CD4-positive, alpha-beta T cell treated with Interleukin-4 for 1 hour (primary cell): ENCODE data around the gene BTBD6.

ENCODE experiments used
- DNase-seq, 2 donors: peaks; one replicate each; pipeline ENCODE4 v3.0.0-alpha.2; 2020 to 2022

The BTBD6 gene

GRCh38 chr14:105211758-105212089 lies 36.6 kb upstream of the BTBD6 start:
- no peak for DNase-seq

DNA sequence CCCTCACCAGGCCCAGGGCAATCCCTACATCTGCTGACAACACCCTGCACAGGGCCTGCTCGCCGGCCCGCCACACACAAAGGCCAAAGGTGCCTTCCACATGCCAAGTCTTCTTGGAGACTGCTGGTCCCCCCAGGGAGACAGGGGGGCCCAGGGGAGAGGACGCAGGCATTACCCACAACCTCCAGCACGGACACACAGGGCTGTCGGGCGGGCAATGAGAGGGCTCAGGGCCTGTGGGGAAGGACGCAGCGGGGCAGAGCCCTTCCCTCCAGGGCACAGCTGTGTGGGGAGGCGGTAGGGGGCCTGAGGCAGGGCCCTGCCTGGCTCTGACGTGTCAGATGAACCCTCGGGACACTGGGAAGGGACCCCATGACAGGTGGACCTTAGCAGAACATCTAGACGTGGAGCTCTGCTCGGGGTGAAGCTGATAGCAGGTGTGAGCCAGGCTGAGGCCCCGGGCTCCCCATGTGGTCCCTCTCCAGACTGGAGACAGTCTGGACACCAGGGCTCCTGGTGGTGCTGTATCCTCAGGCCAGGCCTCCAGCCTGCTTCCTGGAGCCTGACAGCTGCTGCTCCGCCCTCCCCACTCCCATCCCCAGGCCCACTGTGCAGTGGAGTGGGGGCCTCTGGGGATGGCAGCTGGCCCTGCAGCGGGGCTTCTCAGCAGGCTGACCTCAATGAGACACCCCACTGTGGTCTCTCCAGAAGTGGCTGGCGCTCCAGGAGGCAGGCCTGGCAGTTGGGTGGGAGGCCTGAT lies 35.6 kb upstream of the BTBD6 start:
- DNase-seq = no peak

- no peak for DNase-seq
These were observed 35.0 kb upstream of the BTBD6 start for GRCh38 chr14:105213361-105213760.

DNA sequence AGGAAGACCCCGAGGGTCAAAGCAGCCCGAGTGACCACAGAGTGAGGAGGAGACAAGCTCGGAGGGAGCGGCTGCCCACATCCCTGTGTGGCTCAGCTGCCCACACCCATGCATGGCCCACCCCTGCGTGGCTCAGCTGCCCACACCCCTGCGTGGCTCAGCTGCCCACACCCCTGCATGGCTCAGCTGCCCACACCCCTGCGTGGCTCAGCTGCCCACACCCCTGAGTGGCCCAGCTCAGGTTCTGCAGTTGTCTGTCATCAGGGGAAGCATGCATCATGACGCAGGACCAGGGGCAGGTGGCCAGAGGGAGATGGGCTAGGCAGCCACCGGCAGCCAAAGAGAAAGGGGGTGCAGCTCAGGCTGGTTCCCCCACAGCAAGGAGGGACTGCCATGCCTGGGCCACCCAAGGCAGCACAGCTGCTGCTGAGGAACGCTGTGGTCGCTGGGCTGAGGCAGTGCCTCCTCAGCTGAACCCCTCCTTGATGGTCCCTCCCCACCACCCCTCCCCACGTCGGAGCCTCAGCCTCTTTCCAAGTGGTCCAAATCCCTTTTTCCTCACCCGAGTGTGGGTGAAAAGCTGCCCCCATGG lies 33.9 kb upstream of the BTBD6 start:
- DNase-seq = no peak

GRCh38 chr14:105215602-105216001 lies 32.7 kb upstream of the BTBD6 start:
- no peak for DNase-seq

DNA sequence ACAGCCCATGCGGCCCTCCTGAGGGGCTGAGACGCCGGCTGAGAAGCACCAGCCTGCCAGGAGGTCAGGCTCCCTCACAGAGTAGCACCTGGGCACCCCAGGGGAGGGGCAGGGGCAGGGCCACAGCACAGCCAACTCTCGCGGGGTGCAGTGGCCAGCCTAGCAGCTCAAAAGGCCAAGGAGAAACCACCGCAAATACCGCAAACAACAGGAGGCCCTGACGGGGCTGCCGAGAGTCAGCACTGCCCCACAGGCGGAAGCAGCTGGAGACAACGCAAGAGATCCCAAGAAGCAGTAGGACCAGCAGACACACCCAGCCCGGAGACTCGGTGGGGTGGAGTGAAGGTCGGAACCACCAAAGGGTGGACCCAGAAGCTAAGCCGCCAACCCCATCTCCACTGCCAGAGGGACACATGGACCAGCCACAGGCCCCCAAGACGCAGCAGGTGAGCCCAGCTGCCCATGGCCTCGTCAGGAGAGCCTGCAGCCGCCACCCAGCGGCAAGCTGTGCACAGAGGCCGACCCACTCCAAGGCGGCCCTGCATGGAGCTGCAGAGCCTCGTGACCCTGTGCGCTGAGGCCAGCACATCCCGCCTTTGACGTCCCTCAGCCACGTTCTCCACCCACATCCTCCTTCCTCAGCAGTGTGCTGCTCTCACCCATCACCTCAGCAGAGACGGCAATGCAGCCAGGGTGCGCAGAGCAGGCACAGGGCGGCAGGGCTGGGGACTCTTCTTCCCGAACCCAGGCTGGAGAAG lies 31.7 kb upstream of the BTBD6 start:
- DNase-seq = no peak

- DNase-seq = no peak
These were observed 30.6 kb upstream of the BTBD6 start for GRCh38 chr14:105217774-105218173.

DNA sequence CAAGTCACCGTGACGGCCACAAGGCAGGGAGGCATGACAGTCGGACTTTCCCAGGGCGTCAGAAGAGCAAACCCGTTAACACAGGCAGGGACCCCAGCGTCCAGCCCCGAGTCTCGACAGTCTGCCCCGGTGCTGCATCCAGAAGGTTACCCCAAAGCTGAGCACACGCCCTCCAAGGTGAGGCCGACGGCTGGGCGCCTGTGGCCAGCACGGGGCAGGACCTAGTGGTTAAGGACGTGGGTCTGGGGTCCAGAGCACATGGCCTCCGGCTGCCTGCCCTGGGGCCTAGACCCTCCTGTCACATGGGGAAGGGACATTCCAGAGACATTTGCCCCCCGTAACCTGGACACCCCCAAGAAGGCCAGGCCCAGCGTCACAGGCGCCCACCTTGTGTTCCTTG lies 29.7 kb upstream of the BTBD6 start:
- DNase-seq = no peak

GRCh38 chr14:105219043-105219612 lies 29.2 kb upstream of the BTBD6 start:
- no peak for DNase-seq

DNA sequence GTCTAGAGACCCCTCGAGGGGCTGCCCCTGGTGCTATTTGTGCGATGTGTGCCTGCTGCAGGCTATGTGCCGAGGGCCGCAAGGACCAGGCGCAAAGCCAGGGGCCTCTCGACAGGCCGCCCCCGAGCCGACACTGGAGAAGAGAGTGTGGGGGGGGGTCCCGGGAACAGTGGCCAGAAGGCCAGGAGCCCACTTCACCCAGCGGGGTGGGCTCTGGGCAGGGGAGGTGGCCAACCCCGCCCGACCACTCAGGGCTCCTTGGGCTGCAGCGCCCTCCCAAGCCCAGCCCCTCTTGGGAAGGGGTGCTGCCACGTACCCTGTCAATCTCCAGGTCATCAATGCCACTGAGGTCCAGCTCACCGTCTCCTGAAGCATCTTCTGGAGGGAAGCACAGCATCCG lies 28.6 kb upstream of the BTBD6 start:
- DNase-seq = no peak

GRCh38 chr14:105220699-105221597 lies 27.4 kb upstream of the BTBD6 start:
- no peak for DNase-seq

- DNase-seq = no peak
These were observed 26.6 kb upstream of the BTBD6 start for GRCh38 chr14:105221598-105222178.

GRCh38 chr14:105223260-105223659 lies 25.1 kb upstream of the BTBD6 start:
- no peak for DNase-seq

DNA sequence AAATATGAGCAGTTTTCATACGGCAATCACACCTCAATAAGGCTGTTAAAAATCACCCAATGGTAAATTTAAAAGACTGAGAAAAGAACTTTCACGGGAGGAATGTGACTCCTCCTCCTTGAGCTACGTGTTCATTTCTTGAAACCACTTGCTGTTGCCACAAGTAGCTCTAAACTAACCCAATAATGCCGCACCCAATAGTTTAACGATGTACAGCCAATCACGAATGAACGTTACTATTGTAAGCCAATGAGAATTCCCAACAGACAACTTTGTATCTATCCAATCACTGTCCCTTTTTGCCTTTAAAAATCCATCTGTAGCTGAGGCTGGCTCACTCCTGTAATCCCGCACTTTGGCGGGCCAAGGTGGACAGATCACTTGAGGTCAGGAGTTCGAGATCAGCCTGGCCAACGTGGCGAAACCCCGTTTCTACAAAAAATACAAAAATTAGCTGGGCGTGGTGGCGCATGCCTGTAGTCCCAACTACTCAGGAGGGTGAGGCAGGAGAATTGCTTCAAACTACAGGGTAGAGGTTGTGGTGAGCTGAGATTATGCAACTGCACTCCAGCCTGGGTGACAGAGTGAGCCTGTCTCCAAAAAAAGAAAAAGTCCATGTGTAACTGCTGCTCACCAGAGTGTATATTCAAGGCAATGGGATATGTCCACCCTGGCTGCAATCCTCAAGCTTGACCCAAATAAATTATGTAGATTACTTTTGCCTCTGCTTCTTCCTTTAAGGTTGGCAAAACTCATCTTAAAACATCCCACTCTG lies 24.4 kb upstream of the BTBD6 start:
- no peak for DNase-seq

- no peak for DNase-seq
These were observed 23.3 kb upstream of the BTBD6 start for GRCh38 chr14:105224845-105225570.

DNA sequence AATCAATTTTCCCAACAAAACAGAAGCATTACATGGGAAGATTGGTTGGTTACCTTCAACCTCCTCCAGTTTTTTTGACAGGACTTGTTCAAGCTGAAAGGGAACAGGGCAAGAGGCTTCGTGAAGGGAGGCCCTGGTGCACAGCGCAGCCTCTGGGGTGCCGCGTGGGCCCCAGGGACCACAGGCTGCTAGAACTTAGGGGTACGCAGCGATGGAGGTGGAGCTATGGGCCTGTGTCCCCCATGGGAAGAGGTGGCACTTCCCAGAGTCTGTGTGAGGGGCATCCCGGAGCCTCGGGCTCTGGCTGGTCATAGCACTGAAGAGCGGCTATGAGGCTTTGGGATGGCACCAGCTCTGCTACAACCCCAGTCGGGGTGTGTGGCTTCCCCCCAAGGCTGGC lies 22.1 kb upstream of the BTBD6 start:
- no peak for DNase-seq

DNA sequence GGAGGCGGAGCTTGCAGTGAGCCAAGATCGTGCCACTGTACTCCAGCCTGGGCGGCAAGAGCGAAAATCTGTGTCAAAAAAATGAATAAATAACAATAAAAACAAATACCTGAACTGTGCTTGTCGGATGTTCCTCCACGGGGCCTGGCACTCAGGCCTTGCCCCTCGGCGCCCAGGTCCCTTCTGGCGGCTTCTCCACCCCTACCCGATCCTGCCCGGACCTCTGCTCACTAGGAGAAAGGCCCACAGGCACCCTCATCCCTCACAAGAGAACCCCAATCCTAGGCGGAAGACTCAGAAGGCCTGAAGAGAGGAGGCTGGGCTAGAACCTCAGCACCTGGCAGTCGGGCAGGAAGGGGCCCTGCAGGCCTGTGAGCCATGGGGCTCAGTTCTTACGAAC lies 21.0 kb upstream of the BTBD6 start:
- no peak for DNase-seq

DNA sequence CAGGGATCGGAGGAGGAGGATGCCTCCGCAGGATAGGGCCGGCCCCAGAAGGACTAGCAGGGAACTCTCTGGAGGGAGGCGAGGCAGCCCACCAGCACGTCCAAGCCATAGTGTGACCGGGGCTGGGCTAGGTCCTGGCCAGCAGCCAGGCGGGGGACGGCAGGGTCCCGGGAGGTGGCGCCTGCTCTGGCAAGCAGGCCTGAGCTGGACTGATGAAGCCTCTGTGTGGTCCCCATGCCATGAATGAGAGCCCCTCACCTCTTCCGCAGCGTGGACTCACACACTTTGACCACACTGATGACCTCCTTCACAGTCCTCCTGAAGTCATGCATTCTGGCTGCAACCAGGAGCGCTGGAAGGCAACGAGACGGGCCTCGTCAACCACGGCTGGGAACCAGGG lies 19.8 kb upstream of the BTBD6 start:
- DNase-seq = no peak

GRCh38 chr14:105229099-105229655 lies 19.2 kb upstream of the BTBD6 start:
- no peak for DNase-seq

DNA sequence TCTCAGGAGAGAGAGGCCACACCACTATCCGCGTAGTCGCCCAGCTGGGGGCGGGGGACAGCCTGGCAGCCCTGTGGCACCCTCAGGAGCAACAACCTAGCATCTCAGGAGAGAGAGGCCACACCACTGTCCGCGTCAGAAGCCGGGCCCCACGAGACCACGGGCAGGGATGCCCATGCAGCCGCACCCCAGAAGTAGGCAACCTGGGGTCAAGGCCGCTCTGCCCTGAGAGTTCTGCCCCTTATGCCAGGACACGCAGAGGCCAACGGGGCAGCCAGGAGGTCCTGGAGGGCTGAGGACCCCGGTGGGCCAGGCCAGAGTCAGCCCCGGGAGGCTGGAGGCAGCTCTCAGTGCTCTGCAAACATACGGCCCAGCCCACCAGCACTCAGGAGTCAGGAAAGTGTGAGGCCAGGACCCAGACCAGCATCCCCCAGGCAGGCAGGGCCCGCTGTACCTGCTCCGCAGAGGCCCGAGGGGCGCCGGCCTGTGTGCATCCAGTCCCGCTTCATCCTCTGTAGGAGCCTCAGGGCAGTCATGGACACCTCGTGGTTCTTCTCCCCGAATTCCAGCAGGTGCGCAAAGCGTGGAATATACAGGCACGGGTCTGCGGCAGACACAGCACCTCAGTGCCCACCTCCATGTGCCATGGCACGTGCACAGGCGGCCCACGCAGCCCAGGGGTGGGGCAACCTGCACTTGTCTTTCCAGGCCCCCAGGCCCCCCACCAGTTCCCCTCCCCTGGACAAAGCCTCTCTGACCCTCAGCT lies 7.3 kb upstream of the BTBD6 start:
- no peak for DNase-seq
